SH-SY5Y (cell line): ENCODE data around the gene PKIB.

Experiments used
- GATA2 ChIP-seq: IDR thresholded peaks from 2 replicates; pipeline ENCODE4 v1.6.1; 2011; ENCODE audit warnings: mild to moderate bottlenecking, low read depth, low read length
- GATA3 ChIP-seq: IDR thresholded peaks from 2 replicates; pipeline ENCODE4 v1.6.1; 2011; ENCODE audit warnings: low read depth, mild to moderate bottlenecking, low read length, moderate library complexity

PKIB gene

GRCh38 chr6:122696853-122697252 is 86.6 kb downstream of the PKIB start:
- TF ChIP-seq GATA3 (no peak), GATA2 (no peak)

- TF ChIP-seq GATA3 (no peak), GATA2 (no peak)
Measured at GRCh38 chr6:122697458-122697857, 87.3 kb downstream of the PKIB start.

GRCh38 chr6:122701666-122702065 is 91.5 kb downstream of the PKIB start:
- TF ChIP-seq GATA3 = no peak
- TF ChIP-seq GATA2 = no peak

DNA sequence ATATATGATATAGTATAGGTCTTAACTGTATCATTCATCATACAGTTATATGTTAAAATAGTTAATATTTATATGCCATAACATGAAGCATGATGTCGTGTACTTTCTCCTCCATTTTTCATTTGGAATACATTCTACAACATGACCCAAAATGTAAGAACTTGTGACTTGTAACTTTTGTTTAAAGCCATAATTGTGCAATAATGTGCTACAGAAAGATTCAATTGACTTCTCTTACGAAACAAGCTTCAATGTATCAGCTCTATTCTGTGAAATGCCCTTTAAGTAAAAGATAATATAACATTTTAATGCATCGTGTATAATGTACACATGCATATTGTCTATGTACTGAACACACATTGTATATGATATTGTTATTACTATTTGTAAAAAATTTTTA is 92.6 kb downstream of the PKIB start:
- TF ChIP-seq GATA2 (no peak), GATA3 (no peak)

- TF ChIP-seq GATA2 = no peak
- no peak for TF ChIP-seq GATA3
Measured at GRCh38 chr6:122704066-122704465, 93.9 kb downstream of the PKIB start.

- no peak for TF ChIP-seq GATA2
- TF ChIP-seq GATA3 = no peak
Measured at GRCh38 chr6:122709922-122710512, 99.8 kb downstream of the PKIB start.

- TF ChIP-seq GATA2 = no peak
- no peak for TF ChIP-seq GATA3
Measured at GRCh38 chr6:122710908-122711635, 100.9 kb downstream of the PKIB start.

GRCh38 chr6:122712093-122712447 is 101.9 kb downstream of the PKIB start:
- TF ChIP-seq GATA2 = no peak
- no peak for TF ChIP-seq GATA3

DNA sequence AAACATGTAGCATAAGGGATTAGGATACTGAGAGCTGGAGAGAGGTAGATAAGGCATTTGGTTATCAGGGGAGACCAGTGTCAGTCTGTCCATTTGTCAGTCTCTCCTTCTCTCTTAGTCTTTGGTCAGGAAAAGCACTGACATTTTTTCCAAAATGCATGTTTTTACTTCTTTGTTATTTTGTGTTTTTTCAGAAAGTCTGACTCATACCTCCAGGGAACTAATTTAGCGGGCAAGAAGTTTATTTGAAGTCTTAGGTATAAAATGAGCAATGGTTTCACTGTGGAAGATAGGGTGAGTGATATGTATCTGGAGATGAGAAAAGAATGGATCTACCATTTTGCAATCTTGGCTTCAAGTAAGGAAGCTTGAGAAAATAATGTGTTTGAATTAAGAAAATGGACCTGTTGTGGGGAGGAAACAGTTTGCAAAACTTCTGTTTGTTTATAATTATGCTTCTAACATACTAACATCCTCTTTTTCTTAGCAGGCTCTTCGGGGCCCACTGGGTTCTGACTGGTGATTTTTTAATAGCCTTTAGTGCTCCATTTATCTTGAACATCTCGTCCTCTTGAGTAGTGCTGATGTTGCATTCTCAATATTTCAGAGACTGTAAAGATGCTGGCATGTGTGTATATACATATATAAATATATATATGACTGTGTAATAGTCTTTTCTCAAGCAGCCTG is 102.4 kb downstream of the PKIB start:
- TF ChIP-seq GATA2 (no peak), GATA3 (no peak)

- TF ChIP-seq GATA2 (no peak), GATA3 (no peak)
Measured at GRCh38 chr6:122713138-122713537, 102.9 kb downstream of the PKIB start.

DNA sequence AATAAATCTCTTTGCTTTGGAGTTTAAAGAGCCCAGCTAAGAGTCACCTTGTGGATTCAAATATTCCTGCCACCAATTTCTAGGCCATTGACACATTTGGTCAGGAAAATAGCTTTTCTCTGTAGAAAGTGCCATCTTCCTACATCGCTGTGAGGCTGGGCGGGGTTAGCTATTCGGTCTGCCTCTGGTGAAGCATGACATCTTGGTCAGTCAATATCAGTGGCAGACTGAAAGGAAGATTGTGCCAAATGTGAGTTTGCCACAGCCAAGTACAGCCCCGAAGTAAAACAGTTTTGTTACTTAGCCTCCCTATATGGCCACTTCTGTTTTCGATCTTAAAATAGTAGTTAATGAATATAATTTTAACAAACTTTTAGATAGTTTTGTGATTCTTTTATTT is 103.9 kb downstream of the PKIB start:
- TF ChIP-seq GATA2 (no peak), GATA3 (no peak)

DNA sequence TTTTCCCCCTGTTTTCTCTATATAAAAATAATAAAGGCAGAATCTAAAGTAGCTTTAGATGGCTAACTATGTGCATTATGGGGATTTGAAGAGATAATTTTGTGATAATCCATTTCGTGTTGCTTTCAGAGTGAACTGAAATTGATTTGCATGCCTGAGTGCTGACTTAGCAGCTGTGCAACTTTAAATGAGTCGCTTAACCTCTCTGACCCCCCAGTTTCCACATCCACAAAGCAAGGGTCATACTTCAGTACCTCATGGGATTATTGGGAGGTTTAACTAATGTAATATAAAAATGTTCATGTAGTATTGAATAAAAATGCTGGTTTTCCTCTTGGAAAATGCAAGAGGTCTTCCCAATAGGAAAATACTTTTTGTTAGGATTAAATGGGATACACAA is 105.5 kb downstream of the PKIB start:
- no peak for TF ChIP-seq GATA3
- no peak for TF ChIP-seq GATA2

DNA sequence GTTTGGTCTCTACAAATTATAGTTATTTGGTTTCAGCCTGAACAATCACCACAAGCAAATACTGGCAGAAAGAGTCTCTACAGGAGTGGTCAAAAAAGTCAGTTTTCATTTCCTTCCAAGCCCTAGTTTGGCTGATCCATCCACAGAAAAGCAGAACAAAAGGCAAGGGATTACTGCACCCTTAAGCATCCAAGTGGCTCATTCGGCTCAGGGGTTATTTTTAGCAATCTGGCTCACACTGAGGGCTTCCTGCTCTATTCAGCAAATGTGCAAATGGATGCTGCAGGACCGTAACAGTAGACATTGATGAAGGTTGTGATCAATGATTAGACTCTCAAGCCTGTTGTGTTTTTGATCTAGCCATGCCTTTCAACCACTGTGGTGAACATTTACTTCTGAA is 107.1 kb downstream of the PKIB start:
- no peak for TF ChIP-seq GATA2
- TF ChIP-seq GATA3 = no peak

- TF ChIP-seq GATA2 (no peak), GATA3 (no peak)
Measured at GRCh38 chr6:122718616-122719015, 108.4 kb downstream of the PKIB start.

- no peak for TF ChIP-seq GATA3
- TF ChIP-seq GATA2 = no peak
Measured at GRCh38 chr6:122719176-122719575, 109.0 kb downstream of the PKIB start.
